Cardiac muscle cell (in vitro differentiated cells and primary cell): Measurements from ENCODE around the gene KIFC1. TPM values are rescaled to one million over a fixed set of nuclear protein-coding genes. Genes with fewer than 3 reads are reported as not detected.
"Not testable (repeated sequence)": the region's sequence is repeated elsewhere in the genome, so short reads cannot be mapped to it uniquely, and the experiment has no call there.

ENCODE experiments used
- DNase-seq, 2 donors: peaks; one replicate each; pipeline versions ENCODE4 v3.0.0 to v3.0.0-alpha.2; 2010 to 2017; ENCODE audit warnings: low read depth in 1 of 2, low spot score in 1 of 2
- H3K27ac ChIP-seq: fragments of 200-600 bp; sonication (generic); 2 replicates; pipeline ENCODE4 v1.5.1; 2016
- H3K27me3 ChIP-seq: fragments of 200-600 bp; sonication (generic); 2 replicates; pipeline ENCODE4 v1.6.0; 2016; ENCODE audit warnings: control low read depth
- H3K36me3 ChIP-seq: fragments of 200-600 bp; sonication (generic); 2 replicates; pipeline ENCODE4 v1.5.1; 2016; ENCODE audit warnings: control low read depth
- H3K4me1 ChIP-seq: fragments of 200-600 bp; sonication (generic); 2 replicates; pipeline ENCODE4 v1.8.1; 2017; ENCODE audit warnings: low read depth, mild to moderate bottlenecking, mixed run types
- H3K4me3 ChIP-seq: fragments of 200-600 bp; sonication (generic); 2 replicates; pipeline ENCODE4 v1.5.1; 2016; ENCODE audit warnings: mild to moderate bottlenecking
- H3K9me3 ChIP-seq: fragments of 200-600 bp; sonication (generic); 2 replicates; pipeline ENCODE4 v1.5.1; 2017; ENCODE audit warnings: low read depth, mild to moderate bottlenecking, control low read depth
- polyA plus RNA-seq: library from polyadenylated mRNA; unstranded; fragments of >200 nt; fragmentation: Nextera tagmentation; extraction: Ambion mirVana; gene quantifications from 2 replicates; pipeline ENCODE4 v1.2.1, GENCODE V29; 2016
- total RNA-seq: library from RNA; depleted of rRNA; stranded (reverse); fragments of >200 nt; gene quantifications from 2 replicates; pipeline ENCODE4 v1.2.3, GENCODE V29; 2016
- TF ChIP-seq, protein P1 (sequence below): IDR thresholded peaks from 2 replicates; pipeline ENCODE4 v1.5.1; 2012; ENCODE audit warnings: low read depth, mild to moderate bottlenecking, low read length

Gene KIFC1, protein sequence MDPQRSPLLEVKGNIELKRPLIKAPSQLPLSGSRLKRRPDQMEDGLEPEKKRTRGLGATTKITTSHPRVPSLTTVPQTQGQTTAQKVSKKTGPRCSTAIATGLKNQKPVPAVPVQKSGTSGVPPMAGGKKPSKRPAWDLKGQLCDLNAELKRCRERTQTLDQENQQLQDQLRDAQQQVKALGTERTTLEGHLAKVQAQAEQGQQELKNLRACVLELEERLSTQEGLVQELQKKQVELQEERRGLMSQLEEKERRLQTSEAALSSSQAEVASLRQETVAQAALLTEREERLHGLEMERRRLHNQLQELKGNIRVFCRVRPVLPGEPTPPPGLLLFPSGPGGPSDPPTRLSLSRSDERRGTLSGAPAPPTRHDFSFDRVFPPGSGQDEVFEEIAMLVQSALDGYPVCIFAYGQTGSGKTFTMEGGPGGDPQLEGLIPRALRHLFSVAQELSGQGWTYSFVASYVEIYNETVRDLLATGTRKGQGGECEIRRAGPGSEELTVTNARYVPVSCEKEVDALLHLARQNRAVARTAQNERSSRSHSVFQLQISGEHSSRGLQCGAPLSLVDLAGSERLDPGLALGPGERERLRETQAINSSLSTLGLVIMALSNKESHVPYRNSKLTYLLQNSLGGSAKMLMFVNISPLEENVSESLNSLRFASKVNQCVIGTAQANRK
- total RNA-seq (14.0 and 69.2 TPM in 2 replicates), polyA plus RNA-seq (9.4 and 33.3 TPM in 2 replicates)

DNA sequence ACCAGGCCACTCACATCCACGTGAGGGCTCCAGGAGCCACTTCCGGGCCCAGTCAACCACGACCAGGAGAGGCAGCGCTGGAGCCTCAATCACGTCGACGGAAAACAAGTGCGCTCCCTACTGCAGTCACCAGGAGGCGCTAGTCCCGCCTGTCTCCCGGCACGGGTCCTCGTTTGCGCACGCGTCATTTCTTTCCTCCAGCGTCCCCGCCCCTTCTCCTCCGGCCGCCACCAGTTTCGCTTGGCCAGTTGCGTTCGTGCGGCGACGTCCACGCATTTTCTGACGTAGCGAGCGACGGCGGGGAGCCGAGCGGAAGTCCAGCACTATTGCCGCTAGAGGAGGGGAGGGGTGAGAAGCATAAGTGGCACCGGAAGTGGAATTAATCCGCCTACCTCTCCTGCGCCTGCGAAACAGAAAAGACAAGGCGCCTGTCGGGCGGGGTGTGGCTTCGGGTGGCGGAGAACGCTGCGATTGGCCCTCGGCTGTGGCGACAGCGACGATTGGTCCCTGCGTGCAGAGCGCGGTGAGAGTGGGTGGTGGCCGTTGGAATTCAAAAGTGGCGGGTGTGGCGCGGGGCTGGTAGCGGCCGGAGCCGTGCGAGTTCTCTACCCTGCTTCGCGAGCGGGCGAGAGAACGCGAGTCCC is at the start of gene KIFC1:
TSS of gene KIFC1 (plus strand) at position 546 of the 644 bp plus-strand sequence. CDS start 163 bp downstream, outside the sequence.
- Histone ChIP-seq H3K27me3 (no peaks in the 10 kb centered on the region), H3K9me3 (no peaks in the 10 kb centered on the region), H3K36me3 (no peaks in the 10 kb centered on the region), H3K27ac (peak within 1 kb of the TSS; percentile 92), H3K4me1 (no peaks in the 10 kb centered on the region), H3K4me3 (peak within 1 kb of the TSS; percentile 75)
- TF ChIP-seq, protein P1, sequence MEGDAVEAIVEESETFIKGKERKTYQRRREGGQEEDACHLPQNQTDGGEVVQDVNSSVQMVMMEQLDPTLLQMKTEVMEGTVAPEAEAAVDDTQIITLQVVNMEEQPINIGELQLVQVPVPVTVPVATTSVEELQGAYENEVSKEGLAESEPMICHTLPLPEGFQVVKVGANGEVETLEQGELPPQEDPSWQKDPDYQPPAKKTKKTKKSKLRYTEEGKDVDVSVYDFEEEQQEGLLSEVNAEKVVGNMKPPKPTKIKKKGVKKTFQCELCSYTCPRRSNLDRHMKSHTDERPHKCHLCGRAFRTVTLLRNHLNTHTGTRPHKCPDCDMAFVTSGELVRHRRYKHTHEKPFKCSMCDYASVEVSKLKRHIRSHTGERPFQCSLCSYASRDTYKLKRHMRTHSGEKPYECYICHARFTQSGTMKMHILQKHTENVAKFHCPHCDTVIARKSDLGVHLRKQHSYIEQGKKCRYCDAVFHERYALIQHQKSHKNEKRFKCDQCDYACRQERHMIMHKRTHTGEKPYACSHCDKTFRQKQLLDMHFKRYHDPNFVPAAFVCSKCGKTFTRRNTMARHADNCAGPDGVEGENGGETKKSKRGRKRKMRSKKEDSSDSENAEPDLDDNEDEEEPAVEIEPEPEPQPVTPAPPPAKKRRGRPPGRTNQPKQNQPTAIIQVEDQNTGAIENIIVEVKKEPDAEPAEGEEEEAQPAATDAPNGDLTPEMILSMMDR, result peak; percentile 97
- DNase-seq, result peak; percentile 100

DNA sequence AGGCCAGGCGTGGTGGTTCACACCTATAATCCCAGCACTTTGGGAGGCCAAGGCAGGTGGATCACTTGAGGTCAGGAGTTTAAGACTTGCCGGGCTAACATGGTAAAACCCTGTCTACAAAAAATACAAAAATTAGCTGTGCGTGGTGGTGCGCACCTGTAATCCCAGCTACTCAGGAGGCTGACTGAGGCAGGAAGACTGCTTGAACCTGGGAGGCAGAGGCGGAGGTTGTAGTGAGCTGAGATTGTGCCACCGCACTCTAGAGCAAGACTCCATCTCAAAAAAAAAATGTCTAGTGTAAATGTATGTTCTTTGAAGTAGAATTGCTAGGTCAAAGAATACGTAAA is 48.0 kb upstream of the KIFC1 start:
- not testable (repeated sequence) for H3K27me3 ChIP-seq, H3K4me3 ChIP-seq, H3K4me1 ChIP-seq, H3K36me3 ChIP-seq, DNase-seq, H3K9me3 ChIP-seq, H3K27ac ChIP-seq

DNA sequence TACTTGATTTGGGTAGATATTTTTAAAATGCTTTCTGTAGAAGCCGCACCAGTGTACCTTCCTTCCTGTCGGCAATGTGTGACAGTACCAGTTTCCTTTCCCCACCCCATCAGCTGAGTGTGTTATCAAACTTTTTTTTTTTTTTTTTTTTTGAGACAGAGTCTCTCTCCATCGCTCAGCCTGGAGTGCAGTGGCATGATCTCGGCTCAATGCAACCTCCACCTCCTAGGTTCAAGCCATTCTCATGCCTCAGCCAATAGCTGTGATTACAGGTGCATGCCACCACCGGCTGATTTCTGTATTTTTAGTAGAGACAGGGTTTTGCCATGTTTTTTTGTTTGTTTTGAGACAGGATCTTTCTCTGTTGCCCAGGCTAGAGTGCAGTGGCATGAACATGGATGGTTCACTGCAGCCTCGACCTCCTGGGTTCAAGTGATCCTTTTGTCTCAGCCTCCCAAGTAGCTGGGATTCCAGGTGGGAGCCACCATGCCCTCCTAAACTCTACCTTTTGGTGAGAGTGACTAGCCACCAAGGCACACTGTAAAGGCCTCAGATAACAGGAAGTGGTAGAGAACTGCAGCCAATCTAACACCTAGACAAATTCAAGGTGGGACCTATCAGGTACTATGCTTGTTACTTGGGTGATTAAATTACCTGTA is 47.5 kb upstream of the KIFC1 start:
- no peak overlapping the region for H3K4me3 ChIP-seq
- no peak for DNase-seq
- H3K27me3 ChIP-seq, result no peaks in the 10 kb centered on the region
- TF ChIP-seq, protein P1, result no peak
- H3K9me3 ChIP-seq, result no peaks in the 10 kb centered on the region
- H3K36me3 ChIP-seq, result no peaks in the 10 kb centered on the region
- H3K4me1 ChIP-seq, result peaks cover 6% of the 10 kb centered on the region
- H3K27ac ChIP-seq, result no peak overlapping the region

DNA sequence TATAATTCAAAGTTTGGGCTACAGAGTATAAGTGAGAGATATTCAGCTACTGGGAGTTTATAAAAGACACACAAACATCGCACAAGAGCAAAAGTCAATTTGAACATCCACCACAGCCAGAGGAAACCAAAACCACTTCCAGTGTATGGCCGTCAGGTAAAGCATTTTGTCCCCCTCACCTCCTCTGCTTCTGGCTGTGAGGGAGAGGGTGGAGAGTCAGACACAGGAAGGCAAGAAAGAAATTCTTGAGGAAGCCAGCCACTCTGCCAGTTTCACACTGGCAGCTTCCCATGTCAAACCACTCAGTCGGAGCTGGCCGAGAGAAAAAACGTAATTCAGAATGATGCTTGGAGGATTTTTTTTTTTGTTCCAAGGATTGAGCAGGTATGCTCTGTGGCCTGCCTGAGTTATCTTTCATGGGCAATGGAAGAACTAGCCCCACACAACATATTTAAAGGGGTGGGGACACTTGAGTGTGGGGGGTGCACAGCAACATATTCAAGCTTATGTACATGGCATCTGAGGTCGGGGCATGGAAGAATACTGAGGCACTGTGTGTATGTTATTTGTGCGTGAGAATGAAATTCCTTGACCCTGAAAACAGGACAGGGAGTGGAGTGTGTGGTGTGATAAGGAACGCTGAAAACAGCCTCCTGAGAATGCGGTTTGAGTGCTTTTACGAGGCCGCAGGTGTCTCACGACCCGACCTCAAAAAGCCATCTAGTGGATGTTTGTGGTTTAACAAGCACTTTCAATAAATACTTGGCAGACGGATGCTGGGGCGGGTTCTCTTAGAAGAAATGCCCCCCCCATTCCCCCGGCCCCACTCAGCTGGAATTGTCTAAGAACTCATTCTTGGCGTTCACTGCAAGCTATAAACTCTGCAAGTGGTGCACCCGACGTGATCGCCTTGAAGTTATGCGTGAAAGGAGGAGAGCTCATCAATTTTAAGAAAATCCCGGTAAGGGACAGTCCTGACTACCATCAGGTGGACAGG is 46.6 kb upstream of the KIFC1 start:
- DNase-seq, result peak; percentile 81 to 84
- peak overlapping the region; percentile 65 for H3K27ac ChIP-seq
- TF ChIP-seq, protein P1, result peak; percentile 56

DNA sequence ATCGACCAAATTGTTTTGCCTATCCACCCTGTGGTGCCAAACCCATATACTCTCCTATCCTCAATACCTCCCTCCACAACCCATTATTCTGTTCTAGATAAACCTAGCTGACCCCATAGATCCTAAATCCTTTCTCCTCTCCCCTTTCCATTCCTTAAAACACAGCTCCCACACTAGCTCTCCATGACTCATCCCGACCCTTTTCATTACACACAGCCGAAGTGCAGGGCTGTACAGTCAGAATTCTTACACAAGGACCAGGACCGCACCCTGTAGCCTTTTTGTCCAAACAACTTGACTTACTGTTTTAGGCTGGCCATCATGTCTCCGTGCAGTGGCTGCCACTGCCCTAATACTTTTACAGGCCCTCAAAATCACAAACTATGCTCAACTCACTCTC is 44.7 kb upstream of the KIFC1 start:
- not testable (repeated sequence) for H3K9me3 ChIP-seq, H3K4me3 ChIP-seq, H3K4me1 ChIP-seq, H3K36me3 ChIP-seq, H3K27me3 ChIP-seq, H3K27ac ChIP-seq
- DNase-seq, result peak in 1 of 2 donors; percentile 19

More for the DNA sequence above, 46.6 kb upstream of the KIFC1 start:
- H3K4me3 ChIP-seq, result no peak overlapping the region
- no peaks in the 10 kb centered on the region for H3K9me3 ChIP-seq
- peaks cover 6% of the 10 kb centered on the region for H3K4me1 ChIP-seq
- no peaks in the 10 kb centered on the region for H3K27me3 ChIP-seq
- no peaks in the 10 kb centered on the region for H3K36me3 ChIP-seq

DNA sequence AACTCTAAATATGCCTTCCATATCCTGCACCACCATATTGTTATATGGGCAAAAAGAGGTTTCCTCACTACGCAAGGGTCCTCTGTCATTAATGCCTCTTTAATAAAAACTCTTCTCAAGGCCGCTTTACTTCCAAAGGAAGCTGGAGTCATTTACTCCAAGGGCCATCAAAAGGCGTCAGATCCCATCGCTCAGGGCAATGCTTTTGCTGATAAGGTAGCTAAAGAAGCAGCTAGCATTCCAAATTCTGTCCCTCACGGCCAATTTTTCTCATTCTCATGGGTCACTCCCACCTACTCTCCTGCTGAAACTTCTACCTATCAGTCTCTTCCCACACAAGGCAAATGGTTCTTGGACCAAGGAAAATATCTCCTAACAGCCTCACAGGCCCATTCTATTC is 43.8 kb upstream of the KIFC1 start:
- peaks cover 6% of the 10 kb centered on the region for H3K4me1 ChIP-seq
- DNase-seq, result no peak
- TF ChIP-seq, protein P1, result no peak
- no peaks in the 10 kb centered on the region for H3K9me3 ChIP-seq
- H3K4me3 ChIP-seq, result no peak overlapping the region
- H3K27me3 ChIP-seq, result no peaks in the 10 kb centered on the region
- no peaks in the 10 kb centered on the region for H3K36me3 ChIP-seq
- H3K27ac ChIP-seq, result no peak overlapping the region

DNA sequence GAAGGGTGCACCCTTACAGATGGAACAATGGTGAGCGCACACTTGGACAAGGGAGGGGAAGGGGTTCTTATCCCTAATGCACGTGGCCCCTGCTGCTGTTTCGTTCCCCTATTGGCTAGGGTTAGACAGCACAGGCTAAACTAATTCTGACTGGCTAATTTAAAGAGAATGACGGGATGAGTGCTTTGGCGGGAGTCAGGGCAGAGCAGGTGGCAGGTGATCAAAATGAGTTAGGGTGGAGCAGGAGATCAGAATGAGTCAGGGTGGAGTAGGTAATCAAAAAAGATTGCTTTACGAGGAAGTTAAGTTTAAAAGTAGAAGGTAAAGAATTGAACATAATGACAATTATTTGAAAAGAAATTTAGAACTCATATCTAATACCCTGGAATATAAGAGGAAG is 35.8 kb upstream of the KIFC1 start:
- H3K27me3 ChIP-seq, H3K4me3 ChIP-seq, H3K27ac ChIP-seq, DNase-seq, H3K9me3 ChIP-seq, H3K36me3 ChIP-seq: not testable (repeated sequence)
- H3K4me1 ChIP-seq, result peaks cover 18% of the 10 kb centered on the region
